AG09319 (cell line): ENCODE results near the gene CTU2.

Experiments used
- DNase-seq: peaks from one replicate; pipeline ENCODE4 v3.0.0-alpha.2; 2010; ENCODE audit warnings: low read depth; ENCODE audit errors: extremely low read depth
- TF ChIP-seq, protein P1 (sequence below): IDR thresholded peaks from 2 replicates; pipeline ENCODE4 v1.5.1; 2011; ENCODE audit warnings: low read depth, mild to moderate bottlenecking, inconsistent platforms, low read length, moderate library complexity

Gene CTU2

DNA sequence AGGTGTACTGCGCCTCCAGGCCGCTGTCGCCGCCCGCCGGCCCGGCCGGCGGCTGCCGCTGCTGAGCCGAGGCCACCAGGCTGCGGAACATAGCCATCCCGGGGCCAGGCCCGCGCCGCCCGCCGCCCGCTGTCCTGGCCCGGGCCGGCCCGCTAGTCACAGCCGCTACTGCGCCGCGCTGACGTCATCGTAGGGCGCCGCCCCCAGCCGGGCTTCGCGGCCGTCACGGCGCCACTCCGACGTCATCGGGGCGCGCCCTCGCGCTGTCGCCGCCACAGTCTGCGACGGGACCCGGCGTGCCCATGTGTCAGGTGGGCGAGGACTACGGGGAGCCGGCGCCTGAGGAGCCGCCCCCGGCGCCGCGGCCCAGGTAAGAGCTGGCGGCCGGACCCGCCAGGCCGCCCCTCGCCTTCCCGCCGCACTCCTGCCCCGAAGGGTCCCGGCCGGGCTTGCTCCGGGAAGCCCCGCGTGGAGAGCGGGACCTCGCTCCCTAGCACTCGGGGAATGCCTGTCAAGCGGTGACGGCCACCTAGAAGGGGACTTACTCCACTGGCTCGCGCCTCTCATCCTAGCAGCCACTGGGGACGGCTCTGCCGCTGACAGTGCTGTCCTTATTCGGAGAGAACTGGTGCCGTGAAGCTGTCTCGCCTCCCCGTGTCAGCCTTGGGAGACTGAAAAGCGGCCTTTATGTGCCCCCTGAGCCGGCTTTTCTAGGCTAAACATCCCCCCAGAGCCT is at the start of gene CTU2, which contains the start of gene RNF166:
TSS of gene CTU2 (plus strand) at position 275 of the 736 bp plus-strand sequence. CDS start at position 303, 28 bp downstream.
TSS of gene RNF166 (minus strand) at position 180 of the 736 bp plus-strand sequence. CDS start at position 97, 83 bp downstream.
- TF ChIP-seq, protein P1, sequence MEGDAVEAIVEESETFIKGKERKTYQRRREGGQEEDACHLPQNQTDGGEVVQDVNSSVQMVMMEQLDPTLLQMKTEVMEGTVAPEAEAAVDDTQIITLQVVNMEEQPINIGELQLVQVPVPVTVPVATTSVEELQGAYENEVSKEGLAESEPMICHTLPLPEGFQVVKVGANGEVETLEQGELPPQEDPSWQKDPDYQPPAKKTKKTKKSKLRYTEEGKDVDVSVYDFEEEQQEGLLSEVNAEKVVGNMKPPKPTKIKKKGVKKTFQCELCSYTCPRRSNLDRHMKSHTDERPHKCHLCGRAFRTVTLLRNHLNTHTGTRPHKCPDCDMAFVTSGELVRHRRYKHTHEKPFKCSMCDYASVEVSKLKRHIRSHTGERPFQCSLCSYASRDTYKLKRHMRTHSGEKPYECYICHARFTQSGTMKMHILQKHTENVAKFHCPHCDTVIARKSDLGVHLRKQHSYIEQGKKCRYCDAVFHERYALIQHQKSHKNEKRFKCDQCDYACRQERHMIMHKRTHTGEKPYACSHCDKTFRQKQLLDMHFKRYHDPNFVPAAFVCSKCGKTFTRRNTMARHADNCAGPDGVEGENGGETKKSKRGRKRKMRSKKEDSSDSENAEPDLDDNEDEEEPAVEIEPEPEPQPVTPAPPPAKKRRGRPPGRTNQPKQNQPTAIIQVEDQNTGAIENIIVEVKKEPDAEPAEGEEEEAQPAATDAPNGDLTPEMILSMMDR, result no peak
- DNase-seq, result peak; percentile 36

DNA sequence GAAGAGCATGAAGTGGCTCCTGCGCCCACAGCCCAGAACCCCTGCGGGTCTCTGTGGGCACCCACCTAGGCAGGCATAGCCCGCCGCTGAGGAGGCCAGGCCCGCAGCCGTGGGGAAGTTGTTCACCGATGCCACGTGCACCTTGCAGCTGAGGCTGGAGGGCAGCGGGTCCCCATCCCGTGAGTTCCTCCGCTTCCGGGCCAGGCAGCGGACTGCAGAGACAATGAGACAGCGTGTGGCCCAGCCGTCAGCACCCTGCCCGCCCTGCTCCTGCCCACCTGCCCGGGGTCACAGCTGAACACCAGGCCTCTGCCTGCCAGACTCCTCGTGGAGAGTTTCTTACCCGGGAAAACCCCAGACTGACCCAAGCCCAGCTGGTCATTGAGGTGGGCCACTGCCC is 48.9 kb upstream of the CTU2 start:
- TF ChIP-seq, protein P1, result no peak
- DNase-seq, result no peak

DNA sequence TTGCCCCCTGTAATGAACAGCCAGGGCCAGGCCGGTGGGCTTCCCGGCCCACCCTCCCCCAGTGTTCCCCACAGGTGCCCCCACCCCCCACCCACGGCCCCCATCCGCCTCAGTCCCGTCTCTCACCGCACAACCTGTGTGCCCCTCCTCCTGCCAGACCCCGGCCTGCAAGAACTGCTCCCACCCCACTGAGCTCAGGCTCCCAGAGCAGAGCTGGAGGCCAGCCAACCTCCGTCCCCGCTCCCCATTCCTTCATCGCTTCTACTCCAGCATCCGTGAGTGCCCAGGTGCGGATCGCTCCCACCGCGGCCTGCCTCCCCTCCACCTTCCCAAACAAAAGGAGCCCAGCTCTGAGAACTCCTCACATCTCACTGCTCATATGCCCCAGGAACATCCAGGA is 47.6 kb upstream of the CTU2 start:
- TF ChIP-seq, protein P1, result no peak
- DNase-seq, result no peak

DNA sequence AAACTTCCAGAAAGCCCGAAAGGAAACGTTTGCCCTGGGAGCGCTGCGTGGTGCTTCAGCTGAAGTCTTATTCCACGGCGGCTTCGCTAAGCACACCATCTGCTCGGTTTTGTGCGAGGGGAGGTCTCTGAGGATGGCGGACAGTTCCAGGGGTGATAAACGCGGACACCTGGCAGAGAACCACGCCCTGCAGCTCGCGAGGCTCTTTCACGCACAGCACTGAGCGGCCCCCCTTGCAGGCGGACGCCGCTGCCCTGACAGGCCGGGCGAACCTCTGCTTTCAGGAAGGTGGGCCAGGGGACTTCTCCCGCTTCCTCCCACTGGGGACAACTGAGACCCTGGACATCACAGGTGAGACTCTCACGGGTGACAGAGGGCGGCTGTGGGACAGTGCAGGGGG is 47.1 kb upstream of the CTU2 start:
- TF ChIP-seq, protein P1, result no peak
- DNase-seq, result no peak

DNA sequence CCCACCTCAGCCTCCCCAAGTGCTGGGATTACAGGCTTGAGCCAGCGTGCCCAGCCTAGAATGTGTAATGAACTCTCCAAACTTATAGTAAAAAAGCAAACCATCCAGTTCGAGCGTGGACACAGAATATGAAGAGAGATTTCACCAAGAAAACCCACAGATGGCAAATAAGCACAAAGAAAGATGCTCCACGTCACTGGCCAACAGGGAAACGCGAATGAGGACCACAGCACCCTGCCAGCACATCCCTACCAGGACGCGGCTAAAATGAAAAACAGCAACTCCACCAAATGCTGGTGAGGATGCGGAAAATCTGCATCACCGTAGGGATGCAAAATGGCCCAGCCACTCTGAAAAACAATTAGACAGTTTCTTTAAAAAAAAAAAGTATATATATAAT is 44.8 kb upstream of the CTU2 start:
- DNase-seq, result no peak
- TF ChIP-seq, protein P1, result no peak

DNA sequence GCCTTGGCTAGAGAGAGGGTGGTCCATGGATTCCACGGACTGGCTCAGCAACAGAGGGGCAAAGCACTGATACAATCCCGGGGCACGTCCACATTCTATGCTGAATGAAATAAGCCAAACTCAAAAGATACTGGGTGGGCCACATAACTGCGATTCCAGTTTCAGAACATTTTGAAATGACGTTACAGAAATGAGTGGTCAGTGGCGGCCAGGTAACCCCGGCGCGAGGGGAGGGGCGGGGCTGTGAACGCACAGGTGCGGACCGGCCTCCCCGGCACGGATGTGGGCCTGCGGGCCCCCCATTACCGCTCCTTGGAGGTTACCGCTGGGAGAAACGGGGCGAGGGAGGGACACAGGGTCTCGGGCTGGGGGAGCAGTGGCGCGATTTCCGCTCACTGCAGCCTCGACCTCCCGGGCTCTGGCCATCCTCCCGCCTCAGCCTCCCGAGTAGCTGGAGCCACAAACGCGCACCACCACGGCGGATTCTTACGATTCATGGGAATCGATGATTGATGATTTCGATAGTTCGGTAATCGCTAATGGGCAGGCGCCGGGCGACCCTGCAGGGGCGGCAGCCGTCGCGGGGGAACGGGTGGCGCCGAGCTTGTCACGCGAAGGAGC is 44.0 kb upstream of the CTU2 start:
- TF ChIP-seq, protein P1, result no peak
- no peak for DNase-seq

DNA sequence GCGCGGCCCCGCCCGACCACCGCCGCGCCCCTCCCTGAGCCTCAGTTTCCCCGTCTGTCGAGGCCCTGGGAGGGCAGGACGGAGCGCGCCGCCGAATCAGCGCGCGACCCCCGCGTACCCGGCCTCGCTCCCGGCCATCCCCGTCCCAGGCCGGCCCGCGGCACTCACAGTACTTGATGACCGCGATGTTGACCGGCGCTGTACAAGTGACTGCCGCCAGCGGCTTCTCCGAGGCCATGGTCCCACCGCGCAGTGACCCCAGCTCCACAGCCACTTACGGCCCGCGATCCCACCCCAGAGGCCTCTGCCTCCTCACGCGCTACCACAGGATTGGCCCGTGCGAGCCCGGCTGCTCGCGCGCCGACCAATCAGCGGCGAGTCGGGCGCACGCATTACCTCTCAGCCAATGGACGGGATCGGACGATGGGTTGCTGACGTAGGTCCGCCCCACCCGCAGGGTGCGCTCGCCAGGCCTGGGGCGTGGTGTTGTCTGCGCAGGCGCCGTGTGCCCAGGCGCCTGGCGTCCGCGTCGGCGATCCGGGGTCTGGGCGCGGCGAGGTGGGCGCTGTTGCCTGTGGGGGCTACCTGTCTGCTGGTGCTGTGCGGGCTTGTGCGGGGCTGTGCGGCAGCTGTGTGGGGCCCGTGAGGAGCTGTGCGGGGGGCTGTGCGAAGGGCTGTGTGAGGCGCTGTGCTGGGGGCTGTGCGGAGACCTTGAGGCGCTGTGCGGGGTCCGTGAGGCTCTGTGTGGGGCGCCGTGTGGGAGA is 43.3 kb upstream of the CTU2 start, which contains the start of gene MVD:
TSS of gene MVD (minus strand) at position 249 of the 764 bp plus-strand sequence. CDS start at position 238, 11 bp downstream.
- TF ChIP-seq, protein P1, result no peak; the same call in 1 of the 2 replicates
- peak; percentile 94 for DNase-seq
